SK-N-SH (cell line): ENCODE data around the gene ZG16. TPM values are rescaled to one million over a fixed set of nuclear protein-coding genes. Genes with fewer than 3 reads are reported as not detected.
"Not testable (repeated sequence)": the region's sequence is repeated elsewhere in the genome, so short reads cannot be mapped to it uniquely, and the experiment has no call there.

Experiments used
- CTCF ChIA-PET: fragments of 300-600, 350-600 bp; formaldehyde crosslinking; extraction: SDS; loops from one replicate; lab custom pipeline; 2021; lab: Yijun Ruan, JAX
- POLR2A ChIA-PET: fragments of 350-600 bp; sonication (Branson Sonifier 250); formaldehyde crosslinking; extraction: SDS; loops from one replicate; lab custom pipeline; 2020; ENCODE audit warnings: antibody characterized with exemption, inconsistent platforms; lab: Yijun Ruan, JAX
- DNase-seq: peaks from one replicate; pipeline ENCODE4 v3.0.0; 2012
- H2AFZ ChIP-seq: fragments of 200-600 bp; sonication (generic); 2 replicates; pipeline ENCODE4 v1.8.1; 2016; ENCODE audit warnings: antibody characterized with exemption, mild to moderate bottlenecking, low read depth
- H3F3A ChIP-seq: fragments of 200-600 bp; sonication (generic); replicated peaks from 2 replicates; pipeline ENCODE3; 2016; ENCODE audit warnings: antibody characterized with exemption, mild to moderate bottlenecking; ENCODE audit not compliant: insufficient read depth
- H3K27ac ChIP-seq, 2 experiments: fragments of 200-500 bp in 1 of 2; fragments of 200-600 bp in 1 of 2; sonication (Bioruptor generic) in 1 of 2; sonication (generic), shearing (Covaris generic) in 1 of 2; 2 replicates each; pipeline versions ENCODE4 v1.5.1 to v1.6.1; 2014 to 2016; ENCODE audit warnings: low read depth in 2 of 2, inconsistent platforms in 1 of 2, low read length in 1 of 2, mild to moderate bottlenecking in 1 of 2, mixed read lengths in 1 of 2
- H3K27me3 ChIP-seq: fragments of 200-600 bp; sonication (generic), shearing (Covaris generic); 2 replicates; pipeline ENCODE4 v1.6.1; 2016; ENCODE audit warnings: mixed run types; ENCODE audit not compliant: insufficient read depth
- H3K36me3 ChIP-seq, 2 experiments: fragments of 200-500 bp in 1 of 2; fragments of 200-600 bp in 1 of 2; sonication (Bioruptor generic) in 1 of 2; sonication (generic) in 1 of 2; replicated peaks in 1 of 2; 2 replicates each; pipeline versions ENCODE3 to v1.5.1; 2014 to 2016; ENCODE audit warnings: low read length in 1 of 2, mild to moderate bottlenecking in 1 of 2; ENCODE audit not compliant: insufficient read depth in 2 of 2, control insufficient read depth in 1 of 2
- H3K4me1 ChIP-seq, 2 experiments: fragments of 200-500 bp in 1 of 2; fragments of 200-600 bp in 1 of 2; sonication (Bioruptor generic) in 1 of 2; sonication (generic), shearing (Covaris generic) in 1 of 2; 2 replicates each; pipeline versions ENCODE4 v1.5.1 to v1.6.1; 2014 to 2016; ENCODE audit warnings: low read depth in 1 of 2, low read length in 1 of 2, mixed run types in 1 of 2; ENCODE audit not compliant: insufficient read depth in 2 of 2, control insufficient read depth in 1 of 2
- H3K4me2 ChIP-seq: fragments of 200-600 bp; sonication (generic), shearing (Covaris generic); 2 replicates; pipeline ENCODE4 v1.6.1; 2017; ENCODE audit warnings: mixed run types
- H3K4me3 ChIP-seq, 2 experiments: fragments of 200-500 bp in 1 of 2; fragments of 200-600 bp in 1 of 2; sonication (Bioruptor generic) in 1 of 2; sonication (generic), shearing (Covaris generic) in 1 of 2; 2 replicates each; pipeline versions ENCODE4 v1.5.1 to v1.8.1; 2014 to 2016; ENCODE audit warnings: low read depth in 2 of 2, inconsistent platforms in 1 of 2, low read length in 1 of 2, mild to moderate bottlenecking in 1 of 2, mixed read lengths in 1 of 2, moderate library complexity in 1 of 2
- H3K79me2 ChIP-seq: fragments of 200-600 bp; sonication (generic); 2 replicates; pipeline ENCODE4 v1.8.1; 2017; ENCODE audit warnings: mild to moderate bottlenecking; ENCODE audit not compliant: insufficient read depth
- H3K9ac ChIP-seq: fragments of 200-600 bp; sonication (generic); 2 replicates; pipeline ENCODE4 v1.6.1; 2017; ENCODE audit warnings: mixed run types
- H3K9me2 ChIP-seq: fragments of 200-600 bp; sonication (generic); 2 replicates; pipeline ENCODE4 v1.6.1; 2017; ENCODE audit warnings: mixed run types
- H3K9me3 ChIP-seq: fragments of 200-600 bp; sonication (generic); 2 replicates; pipeline ENCODE4 v1.6.1; 2017; ENCODE audit warnings: mixed run types, mild to moderate bottlenecking, moderate library complexity
- H4K20me1 ChIP-seq: fragments of 200-600 bp; sonication (generic); 2 replicates; pipeline ENCODE4 v1.6.1; 2017; ENCODE audit warnings: mild to moderate bottlenecking, mixed run types; ENCODE audit not compliant: insufficient read depth
- CHD2 ChIP-seq: fragments of 150-350 bp; IDR thresholded peaks from 2 replicates; pipeline ENCODE4 v1.6.1; 2018; ENCODE audit warnings: low read length; ENCODE audit not compliant: partially characterized antibody
- EP300 ChIP-seq, 2 experiments: IDR thresholded peaks; 2 replicates each; pipeline versions ENCODE4 v1.4.0 to v1.6.1; 2012; ENCODE audit warnings: borderline replicate concordance in 1 of 2, low read depth in 1 of 2, low read length in 1 of 2
- GABPA ChIP-seq: IDR thresholded peaks from 2 replicates; pipeline ENCODE4 v1.4.0; 2012; ENCODE audit warnings: low read depth, mild to moderate bottlenecking
- GATA2 ChIP-seq: sonication (generic); formaldehyde crosslinking; IDR thresholded peaks from 2 replicates; pipeline ENCODE4 v1.5.0; 2020; ENCODE audit warnings: mild to moderate bottlenecking, missing genetic modification reagents
- IRF3 ChIP-seq: fragments of 150-350 bp; IDR thresholded peaks from 2 replicates; pipeline ENCODE4 v1.6.1; 2016; ENCODE audit warnings: mild to moderate bottlenecking, low read depth, low read length
- JUND ChIP-seq: IDR thresholded peaks from 2 replicates; pipeline ENCODE4 v1.4.0; 2012
- MEF2A ChIP-seq: IDR thresholded peaks from 2 replicates; pipeline ENCODE4 v1.4.0; 2012; ENCODE audit warnings: low read depth, borderline replicate concordance
- MXI1 ChIP-seq: IDR thresholded peaks from 2 replicates; pipeline ENCODE4 v1.6.1; 2012; ENCODE audit warnings: mild to moderate bottlenecking, low read depth, low read length, improper control_type of control experiment
- NFIC ChIP-seq: IDR thresholded peaks from 2 replicates; pipeline ENCODE4 v1.4.0; 2012; ENCODE audit warnings: borderline replicate concordance
- NRF1 ChIP-seq: IDR thresholded peaks from 2 replicates; pipeline ENCODE4 v1.6.1; 2012; ENCODE audit warnings: low read depth, mild to moderate bottlenecking, low read length
- PBX3 ChIP-seq: IDR thresholded peaks from 2 replicates; pipeline ENCODE4; 2012
- POLR2AphosphoS5 ChIP-seq: IDR thresholded peaks from 2 replicates; pipeline ENCODE4 v1.6.1; 2012; ENCODE audit warnings: low read depth, low read length
- RAD21 ChIP-seq: IDR thresholded peaks from 2 replicates; pipeline ENCODE4 v1.6.1; 2012; ENCODE audit warnings: mild to moderate bottlenecking, low read length
- RFX5 ChIP-seq: IDR thresholded peaks from 2 replicates; pipeline ENCODE4 v1.6.1; 2012; ENCODE audit warnings: mild to moderate bottlenecking, improper control_type of control experiment, low read length
- RXRA ChIP-seq: IDR thresholded peaks from 2 replicates; pipeline ENCODE4 v1.4.0; 2012; ENCODE audit warnings: low read depth, mild to moderate bottlenecking, borderline replicate concordance
- SMC3 ChIP-seq: IDR thresholded peaks from 2 replicates; pipeline ENCODE4 v1.6.1; 2012; ENCODE audit warnings: low read depth, low read length, improper control_type of control experiment
- TEAD4 ChIP-seq: IDR thresholded peaks from 2 replicates; pipeline ENCODE4 v1.4.0; 2012; ENCODE audit warnings: mild to moderate bottlenecking, borderline replicate concordance; ENCODE audit not compliant: insufficient read depth
- WGBS: methylation state at CpG from one replicate; pipeline ENCODE4 v1.1.6; 2017; ENCODE audit warnings: low lambda C conversion rate; 5-methylcytosine and 5-hydroxymethylcytosine counted together
- polyA plus RNA-seq, 3 experiments: library from polyadenylated mRNA; depleted of rRNA; stranded (reverse); fragments of >200 nt; gene quantifications; 2 replicates each; pipeline ENCODE4 v1.2.3, GENCODE V29; 2012
- TF ChIP-seq, protein P1 (sequence below): IDR thresholded peaks from 2 replicates; pipeline ENCODE4 v1.4.0; 2012; ENCODE audit warnings: low read depth, borderline replicate concordance

Gene ZG16
- polyA plus RNA-seq, 1 of the 3 experiments (the other 2 are of a cell fraction): not detected

GRCh38 chr16:29793153-29793552 lies 15.1 kb downstream of the ZG16 start:
- H3K9me2 ChIP-seq, H4K20me1 ChIP-seq, POLR2A ChIA-PET, DNase-seq, H3K27ac ChIP-seq, H3K4me3 ChIP-seq, H3K4me2 ChIP-seq, H2AFZ ChIP-seq, H3F3A ChIP-seq, H3K9ac ChIP-seq, H3K27me3 ChIP-seq, H3K9me3 ChIP-seq: not testable (repeated sequence)
- H3K79me2 ChIP-seq: peaks cover 63% of the 10 kb centered on the region
- 97% methylated on average over 18 of the region's 18 CpGs for WGBS
- CTCF ChIA-PET: interaction anchor here (0.5 to 1.0 kb wide), 2 partner anchors 20 to 23 kb away, joined by 3 read pairs; partner anchors contain the start of gene PAGR1
- peaks cover 11% of the 10 kb centered on the region in 2 experiments for H3K36me3 ChIP-seq
- peaks cover 0 to 11% of the 10 kb centered on the region in 2 experiments; a peak in 1 of 4 replicates for H3K4me1 ChIP-seq

- CTCF ChIA-PET: interaction anchor here (1.6 kb wide), 1 partner anchor 65 kb away, joined by 3 read pairs; no protein-coding TSS in a partner anchor
- Histone ChIP-seq H3F3A (no peaks in the 10 kb centered on the region), H3K4me3 (no peak overlapping the region), H3K27ac (no peak overlapping the region), H3K36me3 (peaks cover 17 to 23% of the 10 kb centered on the region in 2 experiments), H3K9me3 (no peaks in the 10 kb centered on the region), H3K4me2 (no peak overlapping the region), H3K27me3 (no peaks in the 10 kb centered on the region), H3K9me2 (no peaks in the 10 kb centered on the region), H3K79me2 (peaks cover 63% of the 10 kb centered on the region), H3K9ac (no peak overlapping the region), H4K20me1 (no peaks in the 10 kb centered on the region; the same call in 1 of the 2 replicates), H3K4me1 (peaks cover 0 to 11% of the 10 kb centered on the region in 2 experiments; a peak in 1 of 4 replicates), H2AFZ (no peak overlapping the region)
- no peak for DNase-seq
- TF ChIP-seq, protein P1, sequence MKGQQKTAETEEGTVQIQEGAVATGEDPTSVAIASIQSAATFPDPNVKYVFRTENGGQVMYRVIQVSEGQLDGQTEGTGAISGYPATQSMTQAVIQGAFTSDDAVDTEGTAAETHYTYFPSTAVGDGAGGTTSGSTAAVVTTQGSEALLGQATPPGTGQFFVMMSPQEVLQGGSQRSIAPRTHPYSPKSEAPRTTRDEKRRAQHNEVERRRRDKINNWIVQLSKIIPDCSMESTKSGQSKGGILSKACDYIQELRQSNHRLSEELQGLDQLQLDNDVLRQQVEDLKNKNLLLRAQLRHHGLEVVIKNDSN: no peak
- TF ChIP-seq RXRA (no peak), SMC3 (no peak), NRF1 (no peak), TEAD4 (no peak), CHD2 (no peak), GABPA (no peak), MXI1 (no peak), GATA2 (CRISPR knock-in tag) (no peak), RFX5 (no peak), MEF2A (no peak), RAD21 (no peak), JUND (no peak), PBX3 (no peak), IRF3 (no peak), POLR2AphosphoS5 (no peak), EP300 (IDR thresholded peaks at IDR 0.05; ENCODE audit: borderline replicate concordance in 1 of 2, low read depth in 1 of 2, low read length in 1 of 2) (no peak), NFIC (no peak)
- WGBS: 99% methylated on average over 3 of the region's 3 CpGs
- POLR2A ChIA-PET: interaction anchor here (1.0 kb wide), 1 partner anchor 10 kb away, joined by 5 read pairs; no protein-coding TSS in a partner anchor
These were observed 16.2 kb downstream of the ZG16 start for GRCh38 chr16:29794231-29794710.
